ENCODE data around the gene MFNG. TPM values are rescaled to one million over a fixed set of nuclear protein-coding genes. Genes with fewer than 3 reads are reported as not detected.

The MFNG gene
- total RNA-seq, 2 experiments from 2014 or later: 85.1 to 89.9 TPM

- TF ChIP-seq CTCF (IDR thresholded peaks at IDR 0.05): no peak
- Mint-ChIP-seq H3K27ac (no peak overlapping the region), H3K36me3 (ENCODE audit: low read depth) (no peaks in the 10 kb centered on the region), H3K27me3 (peaks cover 53% of the 10 kb centered on the region), H3K4me3 (no peak overlapping the region), H3K9me3 (no peaks in the 10 kb centered on the region), H3K4me1 (ENCODE audit: low read depth) (peaks cover 6% of the 10 kb centered on the region)
- Histone ChIP-seq H3K27me3 (ENCODE audit: control insufficient read depth in 1 of 2, insufficient read depth in 2 of 2, low read length in 2 of 2) (peaks cover 44 to 49% of the 10 kb centered on the region in 2 experiments), H3K4me3 (ENCODE audit: low read length) (no peak overlapping the region), H3K36me3 (ENCODE audit: insufficient read depth, low read length) (no peaks in the 10 kb centered on the region), H3K4me1 (ENCODE audit: insufficient read depth, low read length) (peaks cover 13% of the 10 kb centered on the region), H3K27ac (ENCODE audit: low read depth in 1 of 2, low read length in 2 of 2) (no peak overlapping the region), H3K9me3 (ENCODE audit: control insufficient read depth in 1 of 2, insufficient read depth in 1 of 2, low read length in 2 of 2) (peaks cover 0 to 6% of the 10 kb centered on the region in 2 experiments)
- POLR2A ChIA-PET: no interaction called here
- ATAC-seq (ENCODE audit: poor library complexity) (no peak), DNase-seq (no peak)
- intact Hi-C loops (cut with DNase I, micrococcal nuclease): no loop called here
- CTCF ChIA-PET: interaction anchor here (1.9 kb wide), 1 partner anchor 16 kb away, joined by 5 read pairs; no protein-coding TSS in a partner anchor
These were observed 36.3 kb upstream of the MFNG start for GRCh38 chr22:37522482-37522881.

- no peaks in the 10 kb centered on the region for H3K36me3 Mint-ChIP-seq (ENCODE audit: low read depth)
- H3K27ac Mint-ChIP-seq: no peak overlapping the region
- H3K4me1 Mint-ChIP-seq (ENCODE audit: low read depth): peaks cover 6% of the 10 kb centered on the region
- no peak overlapping the region for H3K27ac ChIP-seq (ENCODE audit: low read depth in 1 of 2, low read length in 2 of 2)
- TF ChIP-seq CTCF (IDR thresholded peaks at IDR 0.05): no peak
- CTCF ChIA-PET: interaction anchor here (0.7 to 1.9 kb wide), 3 partner anchors 18 to 134 kb away, joined by 3 to 5 read pairs (median 4); no protein-coding TSS in a partner anchor
- peak overlapping the region; percentile 20 for H3K4me3 Mint-ChIP-seq
- peaks cover 13% of the 10 kb centered on the region for H3K4me1 ChIP-seq (ENCODE audit: insufficient read depth, low read length)
- intact Hi-C loops (cut with DNase I, micrococcal nuclease): no loop called here
- no peak overlapping the region for H3K4me3 ChIP-seq (ENCODE audit: low read length)
- no peaks in the 10 kb centered on the region for H3K36me3 ChIP-seq (ENCODE audit: insufficient read depth, low read length)
- H3K27me3 Mint-ChIP-seq: peaks cover 53% of the 10 kb centered on the region
- no peak for ATAC-seq (ENCODE audit: poor library complexity)
- DNase-seq: no peak
- H3K27me3 ChIP-seq (ENCODE audit: control insufficient read depth in 1 of 2, insufficient read depth in 2 of 2, low read length in 2 of 2): peaks cover 44 to 49% of the 10 kb centered on the region in 2 experiments
- no peaks in the 10 kb centered on the region for H3K9me3 Mint-ChIP-seq
- POLR2A ChIA-PET: no interaction called here
- H3K9me3 ChIP-seq (ENCODE audit: control insufficient read depth in 1 of 2, insufficient read depth in 1 of 2, low read length in 2 of 2): peaks cover 0 to 6% of the 10 kb centered on the region in 2 experiments
These were observed 35.1 kb upstream of the MFNG start for GRCh38 chr22:37521236-37521739.

- H3K4me3 ChIP-seq (ENCODE audit: low read length): no peak overlapping the region
- H3K36me3 Mint-ChIP-seq (ENCODE audit: low read depth): no peaks in the 10 kb centered on the region
- ChIA-PET POLR2A (no interaction called here), CTCF (interaction anchor here (0.7 to 1.9 kb wide), 3 partner anchors 18 to 134 kb away, joined by 3 to 5 read pairs (median 4); no protein-coding TSS in a partner anchor)
- H3K4me1 ChIP-seq (ENCODE audit: insufficient read depth, low read length): peaks cover 13% of the 10 kb centered on the region
- intact Hi-C loops (cut with DNase I, micrococcal nuclease): no loop called here
- H3K27ac ChIP-seq (ENCODE audit: low read depth in 1 of 2, low read length in 2 of 2): no peak overlapping the region
- peaks cover 6% of the 10 kb centered on the region for H3K4me1 Mint-ChIP-seq (ENCODE audit: low read depth)
- H3K9me3 ChIP-seq (ENCODE audit: control insufficient read depth in 1 of 2, insufficient read depth in 1 of 2, low read length in 2 of 2): peaks cover 0 to 6% of the 10 kb centered on the region in 2 experiments
- H3K27ac Mint-ChIP-seq: no peak overlapping the region
- H3K27me3 ChIP-seq (ENCODE audit: control insufficient read depth in 1 of 2, insufficient read depth in 2 of 2, low read length in 2 of 2): peaks cover 44 to 49% of the 10 kb centered on the region in 2 experiments
- no peak for DNase-seq
- no peak for TF ChIP-seq CTCF (IDR thresholded peaks at IDR 0.05)
- peaks cover 49% of the 10 kb centered on the region for H3K27me3 Mint-ChIP-seq
- ATAC-seq (ENCODE audit: poor library complexity): no peak
- H3K36me3 ChIP-seq (ENCODE audit: insufficient read depth, low read length): no peaks in the 10 kb centered on the region
- H3K4me3 Mint-ChIP-seq: peak overlapping the region; percentile 60
- no peaks in the 10 kb centered on the region for H3K9me3 Mint-ChIP-seq
These were observed 34.6 kb upstream of the MFNG start for GRCh38 chr22:37520776-37521191.
